H9 (cell line): Measurements from ENCODE around the gene GRID1. TPM values are rescaled to one million over a fixed set of nuclear protein-coding genes. Genes with fewer than 3 reads are reported as not detected.

Experiments
- DNase-seq: peaks from one replicate; pipeline ENCODE4 v3.0.0-alpha.2; 2017
- H2AFZ ChIP-seq: one replicate; pipeline ENCODE4 v1.6.1; 2013; ENCODE audit warnings: mild to moderate bottlenecking, low read length, control low read depth, moderate library complexity
- H2AK5ac ChIP-seq: 2 replicates; pipeline ENCODE4 v1.6.1; 2013; ENCODE audit warnings: low read length, control low read depth, mixed read lengths; ENCODE audit not compliant: insufficient read length
- H2BK120ac ChIP-seq: one replicate; pipeline ENCODE4 v1.6.1; 2013; ENCODE audit warnings: low read depth, mild to moderate bottlenecking, low read length, control low read depth, inconsistent platforms; ENCODE audit not compliant: poor library complexity, severe bottlenecking
- H2BK12ac ChIP-seq: 2 replicates; pipeline ENCODE4 v1.6.1; 2013; ENCODE audit warnings: low read length, control low read depth, mixed read lengths, low read depth; ENCODE audit not compliant: insufficient read length
- H2BK15ac ChIP-seq: 2 replicates; pipeline ENCODE4 v1.6.1; 2013; ENCODE audit warnings: low read depth, low read length, control low read depth
- H2BK20ac ChIP-seq: one replicate; pipeline ENCODE4 v1.6.1; 2013; ENCODE audit warnings: low read depth, mild to moderate bottlenecking, low read length, control low read depth, inconsistent platforms; ENCODE audit not compliant: poor library complexity, severe bottlenecking
- H2BK5ac ChIP-seq: 2 replicates; pipeline ENCODE4 v1.6.1; 2013; ENCODE audit warnings: low read length, control low read depth, mixed read lengths; ENCODE audit not compliant: insufficient read length
- H3K14ac ChIP-seq: 2 replicates; pipeline ENCODE4 v1.6.1; 2013; ENCODE audit warnings: low read length, control low read depth; ENCODE audit not compliant: insufficient read depth
- H3K18ac ChIP-seq: 2 replicates; pipeline ENCODE4 v1.6.1; 2013; ENCODE audit warnings: low read depth, mild to moderate bottlenecking, mixed read lengths, low read length, control low read depth; ENCODE audit not compliant: insufficient read length
- H3K23ac ChIP-seq: 2 replicates; pipeline ENCODE4 v1.6.1; 2013; ENCODE audit warnings: low read length, control low read depth, mixed read lengths, low read depth; ENCODE audit not compliant: insufficient read length
- H3K23me2 ChIP-seq: 2 replicates; pipeline ENCODE4 v1.6.1; 2013; ENCODE audit warnings: low read depth, mild to moderate bottlenecking, mixed read lengths, low read length, control low read depth; ENCODE audit not compliant: insufficient read length, poor library complexity, severe bottlenecking
- H3K27ac ChIP-seq: 2 replicates; pipeline ENCODE4 v1.5.1; 2013; ENCODE audit warnings: low read length, control low read depth, mixed read lengths, low read depth; ENCODE audit not compliant: insufficient read length
- H3K27me3 ChIP-seq: 2 replicates; pipeline ENCODE4 v1.6.1; 2013; ENCODE audit warnings: low read length, control low read depth, inconsistent platforms; ENCODE audit not compliant: insufficient read depth
- H3K4ac ChIP-seq: 2 replicates; pipeline ENCODE4 v1.6.1; 2013; ENCODE audit warnings: low read depth, mild to moderate bottlenecking, control low read depth, inconsistent platforms, low read length, moderate library complexity
- H3K4me1 ChIP-seq: 2 replicates; pipeline ENCODE4 v1.6.1; 2013; ENCODE audit warnings: low read length, control low read depth, inconsistent platforms; ENCODE audit not compliant: insufficient read depth
- H3K4me2 ChIP-seq: 2 replicates; pipeline ENCODE4 v1.6.1; 2013; ENCODE audit warnings: low read length, control low read depth, mixed read lengths; ENCODE audit not compliant: insufficient read length, insufficient read depth
- H3K56ac ChIP-seq: 2 replicates; pipeline ENCODE4 v1.6.1; 2013; ENCODE audit warnings: low read depth, mild to moderate bottlenecking, mixed read lengths, low read length, control low read depth; ENCODE audit not compliant: insufficient read length
- H3K79me1 ChIP-seq: 2 replicates; pipeline ENCODE4 v1.6.1; 2013; ENCODE audit warnings: low read depth, mild to moderate bottlenecking, moderate library complexity, low read length, control low read depth, inconsistent platforms; ENCODE audit not compliant: insufficient read depth, poor library complexity, severe bottlenecking
- H3K79me2 ChIP-seq: 2 replicates; pipeline ENCODE4 v1.6.1; 2013; ENCODE audit warnings: low read length, control low read depth, inconsistent platforms; ENCODE audit not compliant: insufficient read depth
- H3K9ac ChIP-seq: 2 replicates; pipeline ENCODE4 v1.6.1; 2013; ENCODE audit warnings: low read length, control low read depth, mixed read lengths; ENCODE audit not compliant: insufficient read length; ENCODE audit errors: extremely low read depth
- H3K9me3 ChIP-seq: one replicate; pipeline ENCODE4 v1.6.1; 2013; ENCODE audit warnings: low read depth, low read length, inconsistent platforms; ENCODE audit not compliant: control insufficient read depth
- H3T11ph ChIP-seq: one replicate; pipeline ENCODE4 v1.6.1; 2013; ENCODE audit warnings: mild to moderate bottlenecking, low read length, control low read depth, inconsistent platforms
- H4K20me1 ChIP-seq: one replicate; pipeline ENCODE4 v1.6.1; 2013; ENCODE audit not compliant: control insufficient read depth, insufficient read length, insufficient read depth
- H4K5ac ChIP-seq: 2 replicates; pipeline ENCODE4 v1.6.1; 2013; ENCODE audit warnings: low read depth, mild to moderate bottlenecking, mixed read lengths, low read length, control low read depth; ENCODE audit not compliant: insufficient read length
- H4K8ac ChIP-seq: replicated peaks from 2 replicates; pipeline ENCODE4 v1.6.1; 2013; ENCODE audit warnings: low read length, control low read depth, mixed read lengths, low read depth; ENCODE audit not compliant: insufficient read length
- H4K91ac ChIP-seq: 2 replicates; pipeline ENCODE4 v1.6.1; 2013; ENCODE audit warnings: low read depth, mild to moderate bottlenecking, moderate library complexity, mixed read lengths, low read length, control low read depth; ENCODE audit not compliant: insufficient read length
- H3K27ac Mint-ChIP-seq, 3 experiments: 2 replicates in 2 of 3; 3 replicates in 1 of 3; pipeline ENCODE4 v1.8.0; 2020 to 2021; ENCODE audit warnings: mixed read lengths in 3 of 3, mild to moderate bottlenecking in 1 of 3, moderate library complexity in 1 of 3
- H3K27me3 Mint-ChIP-seq: 2 replicates; pipeline ENCODE4 v1.8.0; 2021; ENCODE audit warnings: low read depth, mild to moderate bottlenecking, moderate library complexity, mixed read lengths
- H3K36me3 Mint-ChIP-seq, 3 experiments: 2 replicates in 2 of 3; 3 replicates in 1 of 3; pipeline ENCODE4 v1.8.0; 2020 to 2021; ENCODE audit warnings: low read depth in 3 of 3, mixed read lengths in 3 of 3; ENCODE audit not compliant: insufficient read depth in 1 of 3
- H3K4me1 Mint-ChIP-seq, 2 experiments: 2 replicates each; pipeline ENCODE4 v1.8.0; 2020; ENCODE audit warnings: mixed read lengths in 2 of 2
- H3K4me3 Mint-ChIP-seq, 2 experiments: 2 replicates in 1 of 2; 3 replicates in 1 of 2; pipeline ENCODE4 v1.8.0; 2020 to 2021; ENCODE audit warnings: mild to moderate bottlenecking in 2 of 2, mixed read lengths in 2 of 2, moderate library complexity in 1 of 2
- H3K9me3 Mint-ChIP-seq, 2 experiments: 2 replicates in 1 of 2; 3 replicates in 1 of 2; pipeline ENCODE4 v1.8.0; 2020; ENCODE audit warnings: mild to moderate bottlenecking in 2 of 2, mixed read lengths in 2 of 2, moderate library complexity in 1 of 2
- WGBS: extraction: QIAGEN DNeasy Blood & Tissue Kit; methylation state at CpG from one replicate; pipeline ENCODE4 v1.1.7; 2013; ENCODE audit warnings: missing lambda C conversion rate, low lambda C conversion rate, mixed read lengths; ENCODE audit not compliant: insufficient read length; ENCODE audit errors: extremely low coverage; 5-methylcytosine and 5-hydroxymethylcytosine counted together
- total RNA-seq: library from RNA; stranded (reverse); gene quantifications from 2 replicates; pipeline ENCODE4 v1.2.1, GENCODE V29; 2021
- TF ChIP-seq, protein P1 (sequence below): fragments of 200-600 bp; sonication (generic); conservative IDR thresholded peaks from 3 replicates; pipeline ENCODE4 v1.8.0; 2021; ENCODE audit warnings: antibody characterized with exemption, mild to moderate bottlenecking

The GRID1 gene
- total RNA-seq, 1 experiment from 2014 or later = 0.35 TPM

GRCh38 chr10:86411281-86411841 is 44.8 kb upstream of the GRID1 start:
- H3K14ac ChIP-seq = no peak overlapping the region

More at GRCh38 chr10:86411281-86411841, 44.8 kb upstream of the GRID1 start:
- Histone ChIP-seq H2BK12ac (no peak overlapping the region), H3K23me2 (no peaks in the 10 kb centered on the region), H4K5ac (no peak overlapping the region), H3K56ac (no peak overlapping the region), H3K18ac (no peak overlapping the region), H4K20me1 (no peaks in the 10 kb centered on the region), H2AFZ (no peak overlapping the region), H3K79me2 (no peaks in the 10 kb centered on the region), H4K91ac (no peak overlapping the region), H3K9ac (no peak overlapping the region), H2BK20ac (no peak overlapping the region), H3K27me3 (no peaks in the 10 kb centered on the region), H3K4me2 (no peak overlapping the region), H4K8ac (no peak overlapping the region), H2BK120ac (no peak overlapping the region), H3K27ac (no peak overlapping the region), H3K4ac (no peak overlapping the region), H2BK15ac (no peak overlapping the region), H3K23ac (no peak overlapping the region), H2BK5ac (no peak overlapping the region), H2AK5ac (no peak overlapping the region), H3T11ph (no peak overlapping the region), H3K4me1 (no peaks in the 10 kb centered on the region), H3K79me1 (no peaks in the 10 kb centered on the region), H3K9me3 (no peaks in the 10 kb centered on the region)
- no peak overlapping the region for H3K27ac Mint-ChIP-seq
- TF ChIP-seq, protein P1, sequence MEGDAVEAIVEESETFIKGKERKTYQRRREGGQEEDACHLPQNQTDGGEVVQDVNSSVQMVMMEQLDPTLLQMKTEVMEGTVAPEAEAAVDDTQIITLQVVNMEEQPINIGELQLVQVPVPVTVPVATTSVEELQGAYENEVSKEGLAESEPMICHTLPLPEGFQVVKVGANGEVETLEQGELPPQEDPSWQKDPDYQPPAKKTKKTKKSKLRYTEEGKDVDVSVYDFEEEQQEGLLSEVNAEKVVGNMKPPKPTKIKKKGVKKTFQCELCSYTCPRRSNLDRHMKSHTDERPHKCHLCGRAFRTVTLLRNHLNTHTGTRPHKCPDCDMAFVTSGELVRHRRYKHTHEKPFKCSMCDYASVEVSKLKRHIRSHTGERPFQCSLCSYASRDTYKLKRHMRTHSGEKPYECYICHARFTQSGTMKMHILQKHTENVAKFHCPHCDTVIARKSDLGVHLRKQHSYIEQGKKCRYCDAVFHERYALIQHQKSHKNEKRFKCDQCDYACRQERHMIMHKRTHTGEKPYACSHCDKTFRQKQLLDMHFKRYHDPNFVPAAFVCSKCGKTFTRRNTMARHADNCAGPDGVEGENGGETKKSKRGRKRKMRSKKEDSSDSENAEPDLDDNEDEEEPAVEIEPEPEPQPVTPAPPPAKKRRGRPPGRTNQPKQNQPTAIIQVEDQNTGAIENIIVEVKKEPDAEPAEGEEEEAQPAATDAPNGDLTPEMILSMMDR = no peak
- DNase-seq = no peak
- no peak overlapping the region for H3K4me3 Mint-ChIP-seq
- peaks cover 0 to 2% of the 10 kb centered on the region in 2 experiments; a peak in 2 of 5 replicates for H3K9me3 Mint-ChIP-seq
- no peaks in the 10 kb centered on the region; the same call in 1 of the 2 replicates for H3K27me3 Mint-ChIP-seq
- WGBS = no CpG with 5 or more reads among the region's 7 CpGs
- no peaks in the 10 kb centered on the region for H3K36me3 Mint-ChIP-seq
- H3K4me1 Mint-ChIP-seq = peaks cover 4 to 7% of the 10 kb centered on the region in 2 experiments
